K562 (cell line): ENCODE results near the gene ZNF577. TPM values are rescaled to one million over a fixed set of nuclear protein-coding genes. Genes with fewer than 3 reads are reported as not detected.

Experiments
- CBX3 ChIP-seq, 2 experiments: IDR thresholded peaks; 1 replicate in 1 of 2; 2 replicates in 1 of 2; pipeline ENCODE4 v1.6.1; 2012; ENCODE audit warnings: inconsistent platforms in 2 of 2, low read length in 2 of 2, borderline replicate concordance in 1 of 2, control low read depth in 1 of 2
- HNRNPL ChIP-seq: fragments of 200-400 bp; formaldehyde crosslinking; IDR thresholded peaks from 2 replicates; pipeline ENCODE4 v1.6.1; 2017; ENCODE audit warnings: low read depth, mild to moderate bottlenecking, low read length
- POU5F1 ChIP-seq: fragments of 150-350 bp; IDR thresholded peaks from 2 replicates; pipeline ENCODE4 v1.6.1; 2014; ENCODE audit warnings: borderline replicate concordance, low read length, low read depth, mild to moderate bottlenecking; ENCODE audit not compliant: partially characterized antibody
- PTRF ChIP-seq: fragments of 450-650 bp; IDR thresholded peaks from 2 replicates; pipeline ENCODE4 v1.6.1; 2016; ENCODE audit warnings: mild to moderate bottlenecking, missing genetic modification characterization, missing compliant biosample characterization
- RB1 ChIP-seq: fragments of 450-650 bp; IDR thresholded peaks from 2 replicates; pipeline ENCODE4 v1.6.1; 2017; ENCODE audit warnings: low read depth, mild to moderate bottlenecking
- SMAD1 ChIP-seq: fragments of 150-350 bp; IDR thresholded peaks from 2 replicates; pipeline ENCODE4 v1.6.1; 2014; ENCODE audit warnings: low read length, low read depth; ENCODE audit not compliant: partially characterized antibody
- TRIM28 ChIP-seq: fragments of 450-650 bp; IDR thresholded peaks from 2 replicates; pipeline ENCODE4 v1.6.1; 2017
- YY1 ChIP-seq, 3 experiments: IDR thresholded peaks; 2 replicates each; pipeline ENCODE4 v1.6.1; 2011; ENCODE audit warnings: low read length in 2 of 3, mild to moderate bottlenecking in 2 of 3, moderate library complexity in 2 of 3, borderline replicate concordance in 1 of 3, control low read depth in 1 of 3, low read depth in 1 of 3; ENCODE audit not compliant: insufficient read depth in 3 of 3, insufficient replicate concordance in 2 of 3, control insufficient read depth in 1 of 3, insufficient read length in 1 of 3; ENCODE audit errors: extremely low read depth in 1 of 3
- ZNF134 ChIP-seq: fragments of 250-450 bp; sonication (Bioruptor Pico); conservative IDR thresholded peaks from 2 replicates; pipeline ENCODE4 v1.4.0; 2020
- ZNF347 ChIP-seq: fragments of 450-650 bp; formaldehyde crosslinking; IDR thresholded peaks from 2 replicates; pipeline ENCODE4 v1.4.0; 2020; ENCODE audit warnings: low read depth, mild to moderate bottlenecking, moderate library complexity
- ZNF583 ChIP-seq: fragments of 250-450 bp; sonication (Bioruptor Pico); IDR thresholded peaks from 2 replicates; pipeline ENCODE4 v1.4.0; 2020
- ZNF766 ChIP-seq: fragments of 200-800 bp; sonication (Bioruptor generic); conservative IDR thresholded peaks from 2 replicates; pipeline ENCODE4 v1.6.1; 2016; ENCODE audit warnings: missing genetic modification characterization, missing compliant biosample characterization
- ZNF79 ChIP-seq: fragments of 250-450 bp; sonication (Bioruptor Pico); IDR thresholded peaks from 2 replicates; pipeline ENCODE4 v1.4.0; 2020; ENCODE audit warnings: low read depth, mild to moderate bottlenecking, moderate library complexity
- polyA plus RNA-seq, 8 experiments: library from polyadenylated mRNA; depleted of rRNA in 4 of 8; stranded (reverse) in 5 of 8; unstranded in 3 of 8; fragments of >200 nt; fragmentation: Nextera tagmentation in 2 of 8; fragmentation: Illumina TruSeq in 1 of 8; extraction: Ambion mirVana in 2 of 8; extraction: Trizol in 1 of 8; gene quantifications; 2 replicates each; pipeline versions ENCODE4 v1.2.1 to v1.2.3, GENCODE V29; 2011 to 2014; ENCODE audit warnings: inconsistent platforms in 1 of 8, missing spikeins in 1 of 8
- total RNA-seq, 7 experiments: library from RNA; depleted of rRNA in 6 of 7; stranded (reverse); fragments of >200 nt in 6 of 7; fragmentation: Illumina TruSeq in 2 of 7; extraction: Trizol in 2 of 7; gene quantifications; 2 replicates each; pipeline versions ENCODE4 v1.2.1 to v1.2.3, GENCODE V29; 2011 to 2021; ENCODE audit warnings: low replicate concordance in 1 of 7
- TF ChIP-seq, protein P1 (sequence below): fragments of 200-600 bp; sonication (generic); IDR thresholded peaks from one replicate; pipeline ENCODE4 v1.6.1; 2012; ENCODE audit warnings: mild to moderate bottlenecking, low read depth, low read length, inconsistent platforms

ZNF577 gene
- total and polyA plus RNA-seq, 9 of the 15 experiments (the other 6 are each of a cell fraction or from before 2014, with no cell fraction given): 1.3 to 12.7 (median 7.0) TPM

DNA sequence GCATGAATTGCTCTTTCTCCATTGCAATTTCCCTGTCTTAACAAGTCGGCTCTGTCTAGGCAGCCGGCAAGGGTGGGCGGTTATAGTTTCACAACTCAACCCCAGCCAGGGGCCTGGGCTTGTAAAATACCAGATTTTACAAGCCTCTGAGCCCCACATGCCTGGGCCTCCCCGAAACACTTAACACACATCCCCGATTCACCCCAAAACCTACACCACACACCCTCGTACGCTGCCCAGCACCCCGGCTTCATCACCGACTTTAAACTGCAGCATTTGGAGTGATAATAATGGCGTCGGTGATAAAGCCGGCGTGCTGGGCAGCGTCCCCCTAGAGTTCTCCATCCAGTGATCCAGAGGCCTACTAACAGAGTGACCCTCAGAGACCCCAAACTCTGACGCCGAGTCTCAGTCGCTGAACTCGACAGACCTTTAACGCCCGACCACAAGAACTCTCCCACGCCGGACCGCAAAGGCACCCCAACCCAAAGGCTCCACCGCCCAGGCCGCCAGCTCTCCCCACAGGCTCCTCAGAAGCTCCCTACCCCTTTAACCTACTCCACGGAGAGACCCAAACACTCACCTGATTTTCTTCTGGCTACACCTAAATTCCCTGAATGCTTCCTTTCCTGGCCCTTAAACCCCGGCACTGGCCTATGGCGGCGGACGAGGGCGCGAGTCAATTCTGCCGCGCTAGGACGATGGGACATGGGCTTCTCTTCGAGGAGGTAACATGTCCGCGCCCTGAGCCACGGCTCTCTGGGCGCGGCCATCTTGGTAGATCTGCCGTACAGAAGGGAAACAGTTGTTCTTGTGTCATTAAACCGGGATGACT, 16.8 kb upstream of the ZNF577 start, which contains the start of gene ZNF649 (continued):
- TF ChIP-seq, protein P1, sequence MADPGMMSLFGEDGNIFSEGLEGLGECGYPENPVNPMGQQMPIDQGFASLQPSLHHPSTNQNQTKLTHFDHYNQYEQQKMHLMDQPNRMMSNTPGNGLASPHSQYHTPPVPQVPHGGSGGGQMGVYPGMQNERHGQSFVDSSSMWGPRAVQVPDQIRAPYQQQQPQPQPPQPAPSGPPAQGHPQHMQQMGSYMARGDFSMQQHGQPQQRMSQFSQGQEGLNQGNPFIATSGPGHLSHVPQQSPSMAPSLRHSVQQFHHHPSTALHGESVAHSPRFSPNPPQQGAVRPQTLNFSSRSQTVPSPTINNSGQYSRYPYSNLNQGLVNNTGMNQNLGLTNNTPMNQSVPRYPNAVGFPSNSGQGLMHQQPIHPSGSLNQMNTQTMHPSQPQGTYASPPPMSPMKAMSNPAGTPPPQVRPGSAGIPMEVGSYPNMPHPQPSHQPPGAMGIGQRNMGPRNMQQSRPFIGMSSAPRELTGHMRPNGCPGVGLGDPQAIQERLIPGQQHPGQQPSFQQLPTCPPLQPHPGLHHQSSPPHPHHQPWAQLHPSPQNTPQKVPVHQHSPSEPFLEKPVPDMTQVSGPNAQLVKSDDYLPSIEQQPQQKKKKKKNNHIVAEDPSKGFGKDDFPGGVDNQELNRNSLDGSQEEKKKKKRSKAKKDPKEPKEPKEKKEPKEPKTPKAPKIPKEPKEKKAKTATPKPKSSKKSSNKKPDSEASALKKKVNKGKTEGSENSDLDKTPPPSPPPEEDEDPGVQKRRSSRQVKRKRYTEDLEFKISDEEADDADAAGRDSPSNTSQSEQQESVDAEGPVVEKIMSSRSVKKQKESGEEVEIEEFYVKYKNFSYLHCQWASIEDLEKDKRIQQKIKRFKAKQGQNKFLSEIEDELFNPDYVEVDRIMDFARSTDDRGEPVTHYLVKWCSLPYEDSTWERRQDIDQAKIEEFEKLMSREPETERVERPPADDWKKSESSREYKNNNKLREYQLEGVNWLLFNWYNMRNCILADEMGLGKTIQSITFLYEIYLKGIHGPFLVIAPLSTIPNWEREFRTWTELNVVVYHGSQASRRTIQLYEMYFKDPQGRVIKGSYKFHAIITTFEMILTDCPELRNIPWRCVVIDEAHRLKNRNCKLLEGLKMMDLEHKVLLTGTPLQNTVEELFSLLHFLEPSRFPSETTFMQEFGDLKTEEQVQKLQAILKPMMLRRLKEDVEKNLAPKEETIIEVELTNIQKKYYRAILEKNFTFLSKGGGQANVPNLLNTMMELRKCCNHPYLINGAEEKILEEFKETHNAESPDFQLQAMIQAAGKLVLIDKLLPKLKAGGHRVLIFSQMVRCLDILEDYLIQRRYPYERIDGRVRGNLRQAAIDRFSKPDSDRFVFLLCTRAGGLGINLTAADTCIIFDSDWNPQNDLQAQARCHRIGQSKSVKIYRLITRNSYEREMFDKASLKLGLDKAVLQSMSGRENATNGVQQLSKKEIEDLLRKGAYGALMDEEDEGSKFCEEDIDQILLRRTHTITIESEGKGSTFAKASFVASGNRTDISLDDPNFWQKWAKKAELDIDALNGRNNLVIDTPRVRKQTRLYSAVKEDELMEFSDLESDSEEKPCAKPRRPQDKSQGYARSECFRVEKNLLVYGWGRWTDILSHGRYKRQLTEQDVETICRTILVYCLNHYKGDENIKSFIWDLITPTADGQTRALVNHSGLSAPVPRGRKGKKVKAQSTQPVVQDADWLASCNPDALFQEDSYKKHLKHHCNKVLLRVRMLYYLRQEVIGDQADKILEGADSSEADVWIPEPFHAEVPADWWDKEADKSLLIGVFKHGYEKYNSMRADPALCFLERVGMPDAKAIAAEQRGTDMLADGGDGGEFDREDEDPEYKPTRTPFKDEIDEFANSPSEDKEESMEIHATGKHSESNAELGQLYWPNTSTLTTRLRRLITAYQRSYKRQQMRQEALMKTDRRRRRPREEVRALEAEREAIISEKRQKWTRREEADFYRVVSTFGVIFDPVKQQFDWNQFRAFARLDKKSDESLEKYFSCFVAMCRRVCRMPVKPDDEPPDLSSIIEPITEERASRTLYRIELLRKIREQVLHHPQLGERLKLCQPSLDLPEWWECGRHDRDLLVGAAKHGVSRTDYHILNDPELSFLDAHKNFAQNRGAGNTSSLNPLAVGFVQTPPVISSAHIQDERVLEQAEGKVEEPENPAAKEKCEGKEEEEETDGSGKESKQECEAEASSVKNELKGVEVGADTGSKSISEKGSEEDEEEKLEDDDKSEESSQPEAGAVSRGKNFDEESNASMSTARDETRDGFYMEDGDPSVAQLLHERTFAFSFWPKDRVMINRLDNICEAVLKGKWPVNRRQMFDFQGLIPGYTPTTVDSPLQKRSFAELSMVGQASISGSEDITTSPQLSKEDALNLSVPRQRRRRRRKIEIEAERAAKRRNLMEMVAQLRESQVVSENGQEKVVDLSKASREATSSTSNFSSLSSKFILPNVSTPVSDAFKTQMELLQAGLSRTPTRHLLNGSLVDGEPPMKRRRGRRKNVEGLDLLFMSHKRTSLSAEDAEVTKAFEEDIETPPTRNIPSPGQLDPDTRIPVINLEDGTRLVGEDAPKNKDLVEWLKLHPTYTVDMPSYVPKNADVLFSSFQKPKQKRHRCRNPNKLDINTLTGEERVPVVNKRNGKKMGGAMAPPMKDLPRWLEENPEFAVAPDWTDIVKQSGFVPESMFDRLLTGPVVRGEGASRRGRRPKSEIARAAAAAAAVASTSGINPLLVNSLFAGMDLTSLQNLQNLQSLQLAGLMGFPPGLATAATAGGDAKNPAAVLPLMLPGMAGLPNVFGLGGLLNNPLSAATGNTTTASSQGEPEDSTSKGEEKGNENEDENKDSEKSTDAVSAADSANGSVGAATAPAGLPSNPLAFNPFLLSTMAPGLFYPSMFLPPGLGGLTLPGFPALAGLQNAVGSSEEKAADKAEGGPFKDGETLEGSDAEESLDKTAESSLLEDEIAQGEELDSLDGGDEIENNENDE: no peak
- TF ChIP-seq POU5F1 (no peak), ZNF583 (CRISPR knock-in tag) (no peak), HNRNPL (no peak), ZNF79 (CRISPR knock-in tag) (no peak), ZNF134 (CRISPR knock-in tag) (no peak), RB1 (peak; percentile 59; the same call in 1 of the 2 replicates), ZNF766 (CRISPR knock-in tag) (peak; percentile 96), YY1 (IDR thresholded peaks at IDR 0.05; ENCODE audit: borderline replicate concordance in 1 of 3, control insufficient read depth in 1 of 3, extremely low read depth in 1 of 3, insufficient read depth in 3 of 3, insufficient read length in 1 of 3, insufficient replicate concordance in 2 of 3, low read depth in 1 of 3, low read length in 2 of 3) (peak; percentile 100), TRIM28 (peak; percentile 73; the same call in 1 of the 2 replicates), SMAD1 (no peak), CBX3 (IDR thresholded peaks at IDR 0.05; ENCODE audit: borderline replicate concordance in 1 of 2, low read length in 2 of 2) (0 out of 3 replicates have a peak, but pooled peaks of 1 of the 2 experiments have one; percentile 21), PTRF (tag) (no peak), ZNF347 (CRISPR knock-in tag) (no peak)
